ENCODE data around the gene PIK3R2. TPM values are rescaled to one million over a fixed set of nuclear protein-coding genes. Genes with fewer than 3 reads are reported as not detected.

PIK3R2 gene
- total RNA-seq, 1 experiment from 2014 or later, result 42.8 TPM

DNA sequence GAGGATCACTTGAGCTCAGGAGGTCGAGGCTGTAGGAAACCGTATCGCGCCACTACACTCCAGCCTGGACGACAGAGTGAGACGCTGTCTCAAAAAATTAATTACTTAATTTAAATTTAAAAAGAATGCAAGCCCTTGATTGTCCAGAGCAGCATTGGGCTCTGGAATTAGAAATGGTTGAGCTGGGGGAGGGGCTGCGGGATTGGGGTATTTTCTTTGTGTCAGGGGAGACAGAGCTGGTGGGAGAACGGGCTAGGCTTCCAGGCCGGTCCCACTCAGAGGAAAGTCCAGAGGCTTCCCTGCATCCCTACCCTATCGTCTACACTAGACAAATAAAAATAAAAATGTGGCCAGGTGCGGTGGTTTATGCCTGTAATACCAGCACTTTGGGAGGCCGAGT lies 53.1 kb downstream of the PIK3R2 start:
- WGBS (ENCODE audit: extremely low coverage, insufficient read length, low lambda C conversion rate), result no CpG with 5 or more reads among the region's 12 CpGs
- H3K23ac ChIP-seq (ENCODE audit: insufficient read length, low read depth, low read length), result no peak overlapping the region
- no peak overlapping the region for H2BK20ac ChIP-seq (ENCODE audit: low read depth, low read length, poor library complexity, severe bottlenecking)
- H3K79me2 ChIP-seq (ENCODE audit: insufficient read depth, low read length), result no peaks in the 10 kb centered on the region; the same call in 1 of the 2 replicates
- no peak overlapping the region for H4K5ac ChIP-seq (ENCODE audit: insufficient read length, low read depth, low read length)
- H2BK15ac ChIP-seq (ENCODE audit: low read depth, low read length), result no peak overlapping the region
- H2BK5ac ChIP-seq (ENCODE audit: insufficient read length, low read length), result no peak overlapping the region
- no peak overlapping the region for H2AFZ ChIP-seq (ENCODE audit: low read length)
- peaks cover 18% of the 10 kb centered on the region for H3K23me2 ChIP-seq (ENCODE audit: insufficient read length, low read depth, low read length, poor library complexity, severe bottlenecking)
- no peak overlapping the region for H3K9ac ChIP-seq (ENCODE audit: extremely low read depth, insufficient read length, low read length)
- H4K8ac ChIP-seq (replicated peaks; ENCODE audit: insufficient read length, low read depth, low read length), result no peak overlapping the region
- no peak overlapping the region for H3K4ac ChIP-seq (ENCODE audit: low read depth, low read length)
- Mint-ChIP-seq H3K27ac (peak overlapping the region in 2 of 3 experiments; percentile 44 to 97; a peak in 1 of 7 replicates), H3K9me3 (peaks cover 0 to 2% of the 10 kb centered on the region in 2 experiments; a peak in 1 of 5 replicates), H3K4me1 (peaks cover 8 to 34% of the 10 kb centered on the region in 2 experiments), H3K27me3 (ENCODE audit: low read depth) (peaks cover 3% of the 10 kb centered on the region; the same call in 1 of the 2 replicates), H3K36me3 (ENCODE audit: insufficient read depth in 1 of 3, low read depth in 3 of 3) (peaks cover 6 to 13% (median 7%) of the 10 kb centered on the region in 3 experiments; a peak in 5 of 7 replicates), H3K4me3 (peak overlapping the region; percentile 78 to 91)
- no peak overlapping the region for H3K56ac ChIP-seq (ENCODE audit: insufficient read length, low read depth, low read length)
- no peak overlapping the region for H3K14ac ChIP-seq (ENCODE audit: insufficient read depth, low read length)
- H4K20me1 ChIP-seq (ENCODE audit: control insufficient read depth, insufficient read depth, insufficient read length), result peaks cover 4% of the 10 kb centered on the region
- no peak for DNase-seq
- no peaks in the 10 kb centered on the region for H3K79me1 ChIP-seq (ENCODE audit: insufficient read depth, low read depth, low read length, poor library complexity, severe bottlenecking)
- H3K4me2 ChIP-seq (ENCODE audit: insufficient read depth, insufficient read length, low read length), result peak overlapping the region; percentile 69
- H3K18ac ChIP-seq (ENCODE audit: insufficient read length, low read depth, low read length), result no peak overlapping the region
- TF ChIP-seq, protein P1, sequence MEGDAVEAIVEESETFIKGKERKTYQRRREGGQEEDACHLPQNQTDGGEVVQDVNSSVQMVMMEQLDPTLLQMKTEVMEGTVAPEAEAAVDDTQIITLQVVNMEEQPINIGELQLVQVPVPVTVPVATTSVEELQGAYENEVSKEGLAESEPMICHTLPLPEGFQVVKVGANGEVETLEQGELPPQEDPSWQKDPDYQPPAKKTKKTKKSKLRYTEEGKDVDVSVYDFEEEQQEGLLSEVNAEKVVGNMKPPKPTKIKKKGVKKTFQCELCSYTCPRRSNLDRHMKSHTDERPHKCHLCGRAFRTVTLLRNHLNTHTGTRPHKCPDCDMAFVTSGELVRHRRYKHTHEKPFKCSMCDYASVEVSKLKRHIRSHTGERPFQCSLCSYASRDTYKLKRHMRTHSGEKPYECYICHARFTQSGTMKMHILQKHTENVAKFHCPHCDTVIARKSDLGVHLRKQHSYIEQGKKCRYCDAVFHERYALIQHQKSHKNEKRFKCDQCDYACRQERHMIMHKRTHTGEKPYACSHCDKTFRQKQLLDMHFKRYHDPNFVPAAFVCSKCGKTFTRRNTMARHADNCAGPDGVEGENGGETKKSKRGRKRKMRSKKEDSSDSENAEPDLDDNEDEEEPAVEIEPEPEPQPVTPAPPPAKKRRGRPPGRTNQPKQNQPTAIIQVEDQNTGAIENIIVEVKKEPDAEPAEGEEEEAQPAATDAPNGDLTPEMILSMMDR (conservative IDR thresholded peaks at IDR 0.05), result no peak
- H2BK120ac ChIP-seq (ENCODE audit: low read depth, low read length, poor library complexity, severe bottlenecking), result no peak overlapping the region
- no peak overlapping the region for H3T11ph ChIP-seq (ENCODE audit: low read length)
- H4K91ac ChIP-seq (ENCODE audit: insufficient read length, low read depth, low read length), result no peak overlapping the region
- no peak overlapping the region for H3K27ac ChIP-seq (ENCODE audit: insufficient read length, low read depth, low read length)
- H3K9me3 ChIP-seq (ENCODE audit: control insufficient read depth, low read depth, low read length), result no peaks in the 10 kb centered on the region
- no peaks in the 10 kb centered on the region for H3K27me3 ChIP-seq (ENCODE audit: insufficient read depth, low read length)
- no peaks in the 10 kb centered on the region for H3K4me1 ChIP-seq (ENCODE audit: insufficient read depth, low read length)
- H2BK12ac ChIP-seq (ENCODE audit: insufficient read length, low read depth, low read length), result no peak overlapping the region
- H2AK5ac ChIP-seq (ENCODE audit: insufficient read length, low read length), result no peak overlapping the region

All from H9 (cell line).